HPDE6-E6E7 (cell line): Measurements from ENCODE around the gene ROPN1B.

Experiments used
- DNase-seq: peaks from one replicate; pipeline ENCODE4 v3.0.0; 2011; ENCODE audit warnings: missing footprints; ENCODE audit errors: extremely low spot score

Gene ROPN1B

DNA sequence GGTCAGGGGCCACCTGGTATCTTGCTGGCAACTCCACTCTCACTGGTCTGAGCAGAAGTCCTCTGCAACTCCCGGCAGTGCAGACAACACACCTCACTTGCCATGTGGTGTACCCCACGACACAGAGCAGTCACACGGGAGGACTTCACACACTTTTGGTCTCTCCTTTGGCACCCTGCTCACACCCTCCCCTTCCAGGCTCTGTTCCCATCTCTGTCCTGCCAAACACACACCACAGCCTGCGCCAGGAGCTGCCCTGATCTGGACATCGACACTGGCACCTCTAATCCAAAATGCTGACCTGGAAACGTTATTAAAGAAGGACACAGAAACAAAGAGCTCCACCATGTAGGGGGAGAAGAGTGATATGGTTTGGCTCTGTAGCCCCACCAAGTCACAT lies 57.8 kb downstream of the ROPN1B start:
- DNase-seq: no peak

DNA sequence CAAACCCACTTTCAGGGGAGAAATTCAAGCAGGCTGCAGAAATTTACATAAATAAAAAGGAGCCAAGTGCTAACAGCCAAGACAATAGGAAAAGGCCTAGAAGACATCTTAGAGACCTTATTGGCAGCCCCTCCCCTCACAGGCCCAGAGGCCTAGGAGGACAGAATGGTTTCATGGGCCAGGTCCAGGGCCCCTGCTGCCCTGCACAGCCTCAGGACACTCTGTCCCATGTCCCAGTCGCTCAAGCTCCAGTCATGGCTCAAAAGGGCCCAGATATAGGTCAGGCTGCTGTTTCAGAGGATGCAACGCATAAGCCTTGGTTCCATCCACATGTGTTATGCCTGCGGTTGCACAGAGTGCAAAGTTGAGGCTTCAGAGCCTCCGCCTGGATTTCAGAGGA lies 59.1 kb downstream of the ROPN1B start:
- no peak for DNase-seq

DNA sequence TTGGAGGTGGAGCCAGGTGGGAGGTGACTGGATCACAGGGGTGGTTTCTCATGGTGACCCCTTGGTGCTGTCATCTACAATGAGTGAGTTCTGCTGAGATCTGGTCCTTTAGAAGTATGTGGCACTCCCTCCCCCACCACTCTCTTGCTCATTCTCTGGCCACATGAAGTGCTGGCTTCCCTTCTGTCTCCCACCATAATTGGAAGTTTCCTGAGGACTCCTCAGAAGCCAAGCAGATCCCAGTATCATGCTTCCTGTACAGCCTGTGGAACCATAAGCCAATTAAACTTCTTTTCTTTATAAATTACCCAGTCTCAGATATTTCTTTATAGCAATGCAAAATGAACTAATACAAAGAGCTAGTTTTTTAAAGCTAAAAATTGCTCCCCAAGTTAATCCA lies 60.3 kb downstream of the ROPN1B start:
- DNase-seq: no peak

DNA sequence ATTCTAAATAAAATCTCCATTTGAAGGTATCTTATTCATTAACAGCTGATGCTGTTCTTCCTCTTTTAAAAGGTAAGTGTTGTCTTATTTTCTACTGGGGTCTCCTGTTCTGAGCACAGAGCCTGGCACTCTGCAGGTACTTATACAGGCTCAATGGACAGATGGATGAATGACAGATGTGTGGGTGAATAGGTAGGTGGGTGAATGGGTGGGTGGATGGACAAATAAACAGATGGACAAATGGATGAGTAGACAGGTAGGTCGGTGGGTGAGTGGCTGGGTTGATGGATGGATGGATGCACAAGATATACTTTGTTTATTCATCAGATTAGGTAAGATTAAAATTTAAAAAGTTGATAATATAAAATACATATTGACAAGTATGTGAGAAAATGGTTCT lies 61.5 kb downstream of the ROPN1B start:
- no peak for DNase-seq

DNA sequence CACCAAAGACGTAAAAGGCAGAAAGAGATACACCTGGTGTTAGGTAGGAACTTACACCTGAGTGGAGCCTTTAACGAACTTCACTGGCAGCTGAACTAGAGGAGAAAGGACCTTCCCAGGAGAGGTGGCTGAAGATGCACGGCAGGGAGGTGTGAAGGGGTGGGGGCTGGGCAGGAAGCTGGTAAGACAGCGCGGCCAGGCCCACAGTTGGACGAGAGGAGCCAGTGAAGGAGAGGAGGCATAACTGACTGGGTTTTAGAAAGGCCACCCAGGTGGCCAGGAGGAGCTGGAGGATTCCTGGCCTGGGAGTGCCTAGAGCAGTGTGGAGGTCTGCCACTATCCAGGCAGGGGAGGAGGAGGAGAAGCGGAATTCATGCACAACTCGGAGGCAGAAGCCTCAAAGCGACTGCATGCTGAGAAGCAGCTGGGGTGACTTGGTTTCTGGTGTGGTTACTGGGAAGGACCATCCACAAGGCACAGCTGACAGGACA lies 63.0 kb downstream of the ROPN1B start:
- no peak for DNase-seq
